DND-41 (cell line): ENCODE measurements around the gene TRAP1.

Experiments used
- CTCF ChIP-seq: IDR thresholded peaks from 2 replicates; pipeline ENCODE4 v1.5.1; 2012; ENCODE audit warnings: borderline replicate concordance, low read length, moderate library complexity, mild to moderate bottlenecking; ENCODE audit not compliant: poor library complexity, severe bottlenecking; ENCODE audit errors: extremely low read depth
- EZH2 ChIP-seq: IDR thresholded peaks from 3 replicates; pipeline ENCODE4 v1.6.1; 2012; ENCODE audit warnings: borderline replicate concordance, low read depth, mild to moderate bottlenecking, moderate library complexity, low read length, inconsistent platforms; ENCODE audit not compliant: severe bottlenecking

GRCh38 chr16:3734758-3735221, 17.5 kb upstream of the TRAP1 start:
- TF ChIP-seq CTCF (no peak), EZH2 (no peak)
